GM13977 (cell line): ENCODE results near the gene TXNRD1.
"Not testable (repeated sequence)": the region's sequence is repeated elsewhere in the genome, so short reads cannot be mapped to it uniquely, and the experiment has no call there.

ENCODE experiments used
- DNase-seq: peaks from one replicate; pipeline ENCODE4 v3.0.0; 2012; ENCODE audit warnings: low spot score
- CTCF ChIP-seq: IDR thresholded peaks from 2 replicates; pipeline ENCODE4 v1.5.1; 2012; ENCODE audit warnings: mild to moderate bottlenecking, control low read depth; ENCODE audit not compliant: insufficient read depth; ENCODE audit errors: extremely low read depth, missing control alignments
- in situ Hi-C: fragments of 300-500 bp; cut with MboI; formaldehyde crosslinking; loops from one replicate; pipeline ENCODE4 v1.12.0; 2022; ENCODE audit warnings: low sequenced_read_pairs, low pct_unique_long_range_greater_than_20kb, mixed read lengths, inconsistent platforms; ENCODE audit not compliant: unreplicated experiment

TXNRD1 gene

GRCh38 chr12:104329707-104330532, 114.3 kb downstream of the TXNRD1 start:
- DNase-seq = no peak
- in situ Hi-C loops = no loop called here
- no peak for TF ChIP-seq CTCF

GRCh38 chr12:104331376-104331775, 115.8 kb downstream of the TXNRD1 start:
- no peak for DNase-seq
- TF ChIP-seq CTCF = no peak
- in situ Hi-C loops = no loop called here

- in situ Hi-C loops, DNase-seq: not testable (repeated sequence)
Observed at GRCh38 chr12:104332273-104332672, 116.7 kb downstream of the TXNRD1 start.

- TF ChIP-seq CTCF = no peak
- in situ Hi-C loops = no loop called here
- DNase-seq = no peak
Observed at GRCh38 chr12:104333692-104334255, 118.2 kb downstream of the TXNRD1 start.

GRCh38 chr12:104334581-104334980, 119.0 kb downstream of the TXNRD1 start:
- in situ Hi-C loops = no loop called here
- no peak for DNase-seq
- TF ChIP-seq CTCF = no peak

- in situ Hi-C loops = no loop called here
- TF ChIP-seq CTCF = no peak
- no peak for DNase-seq
Observed at GRCh38 chr12:104336115-104336514, 120.5 kb downstream of the TXNRD1 start.

- TF ChIP-seq CTCF = no peak
- DNase-seq = no peak
- in situ Hi-C loops = no loop called here
Observed at GRCh38 chr12:104337030-104337558, 121.5 kb downstream of the TXNRD1 start.
